ENCODE results near the gene MGAM2.

MGAM2 gene

DNA sequence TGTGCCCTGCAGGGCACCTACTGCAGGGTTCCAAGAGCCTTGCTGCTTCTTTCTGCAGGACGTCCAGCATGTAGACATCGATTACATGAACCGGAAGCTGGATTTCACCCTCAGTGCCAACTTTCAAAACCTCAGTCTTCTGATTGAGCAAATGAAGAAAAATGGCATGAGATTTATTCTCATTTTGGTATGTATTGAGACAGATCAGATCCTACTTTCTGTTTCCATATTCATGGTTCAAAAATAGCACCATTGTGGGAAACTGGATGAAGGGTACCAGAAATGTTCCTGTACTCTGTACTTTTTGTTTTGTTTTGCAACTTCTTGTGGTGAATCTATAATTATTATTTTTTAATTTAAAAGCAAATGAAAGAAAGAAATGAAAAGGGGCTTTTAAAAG is 64.1 kb downstream of the MGAM2 start:
- DNase-seq = no peak

DNA sequence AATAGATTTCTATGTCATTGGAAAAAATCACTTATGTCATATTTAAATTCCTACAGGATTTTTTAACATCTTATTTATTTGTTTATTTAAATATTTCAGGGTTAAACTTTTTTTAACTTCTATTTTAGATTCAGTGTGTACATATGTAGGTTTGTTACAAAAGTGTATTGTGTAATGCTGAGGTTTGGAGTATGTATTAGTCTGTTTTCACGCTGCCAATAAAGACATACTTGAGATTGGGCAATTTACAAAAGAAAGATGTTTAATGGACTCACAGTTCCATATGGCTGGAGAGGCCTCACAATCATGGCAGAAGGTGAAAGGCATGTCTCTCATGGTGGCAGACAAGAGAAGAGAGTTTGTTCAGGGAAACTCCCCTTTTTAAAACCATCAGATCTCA is 65.4 kb downstream of the MGAM2 start:
- DNase-seq = no peak

DNA sequence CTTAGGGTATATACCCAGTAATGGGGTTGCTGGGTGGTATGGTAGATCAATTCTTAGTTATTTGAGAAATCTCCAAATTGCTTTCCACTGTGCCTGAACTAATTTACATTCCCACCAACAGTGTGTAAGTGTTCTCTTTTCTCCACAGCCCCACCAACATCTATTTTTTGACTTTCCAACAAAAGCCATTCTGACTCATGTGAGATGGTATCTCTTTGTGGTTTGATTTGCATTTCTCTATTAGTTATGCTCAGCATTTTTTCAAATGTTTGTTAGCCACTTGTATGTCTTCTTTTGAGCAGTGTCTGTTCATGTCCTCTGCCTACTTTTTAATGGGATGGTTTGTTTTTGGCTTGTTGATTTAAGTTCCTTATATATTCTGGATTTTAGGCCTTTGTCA is 66.4 kb downstream of the MGAM2 start:
- DNase-seq = no peak

DNA sequence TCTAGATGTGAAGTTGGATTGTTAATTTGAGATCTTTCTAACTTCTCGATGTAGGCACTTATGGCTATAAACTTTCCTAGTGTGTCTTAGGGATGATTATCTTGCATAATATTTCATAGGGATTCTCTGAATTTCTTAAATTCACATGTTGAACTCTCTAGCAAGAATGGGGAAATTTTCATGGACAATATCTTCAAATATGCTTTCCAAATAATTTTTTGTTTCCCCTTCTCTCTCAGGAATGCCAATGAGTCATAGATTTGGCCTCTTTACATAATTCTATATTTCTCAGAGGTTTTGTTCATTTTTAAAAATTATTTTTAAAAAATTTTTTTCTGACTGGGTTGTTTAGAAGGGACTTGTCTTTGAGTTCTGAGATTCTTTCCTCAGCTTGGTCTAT is 68.9 kb downstream of the MGAM2 start:
- no peak for DNase-seq

DNA sequence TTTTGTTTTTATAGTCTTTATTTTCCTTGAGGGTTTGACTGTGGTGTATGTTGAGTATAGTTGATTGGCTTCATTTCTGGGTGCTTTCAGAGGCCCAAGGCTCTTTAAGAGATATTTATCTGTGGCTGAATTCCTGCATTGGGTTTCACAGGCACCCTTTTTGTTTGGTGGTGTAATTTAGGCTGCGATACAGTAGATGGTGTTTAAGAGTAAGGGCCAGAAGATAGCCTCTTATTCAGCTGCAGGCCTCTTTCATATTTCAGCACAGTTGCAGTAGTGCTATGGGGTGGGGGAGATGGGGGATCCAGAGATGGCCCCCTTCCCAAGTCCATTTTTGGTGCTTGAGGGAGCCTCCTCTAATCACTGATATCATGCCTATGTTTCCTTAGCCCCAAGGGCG is 69.7 kb downstream of the MGAM2 start:
- no peak for DNase-seq

DNA sequence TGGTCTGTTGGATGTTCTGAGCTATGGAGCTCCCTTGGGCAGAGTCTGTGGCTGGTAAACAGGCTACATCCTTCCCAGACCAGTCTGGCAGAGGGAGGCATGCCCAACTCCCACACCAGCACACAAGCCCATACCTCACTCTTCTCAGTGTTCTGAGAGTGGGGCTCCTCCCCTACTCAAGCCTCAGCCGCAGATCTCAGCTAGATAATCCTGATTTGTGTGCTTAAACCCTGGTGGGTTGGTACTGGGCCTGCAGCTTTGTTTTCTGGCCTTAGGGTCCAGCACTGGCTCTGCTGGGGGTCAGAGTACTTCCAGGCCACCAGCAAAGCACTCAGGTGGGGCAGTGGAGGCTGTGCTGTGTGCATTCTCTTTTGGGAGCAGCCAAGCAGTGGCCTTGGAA is 70.4 kb downstream of the MGAM2 start:
- DNase-seq = no peak

GRCh38 chr7:142185069-142185468 is 73.6 kb downstream of the MGAM2 start:
- no peak for DNase-seq

DNA sequence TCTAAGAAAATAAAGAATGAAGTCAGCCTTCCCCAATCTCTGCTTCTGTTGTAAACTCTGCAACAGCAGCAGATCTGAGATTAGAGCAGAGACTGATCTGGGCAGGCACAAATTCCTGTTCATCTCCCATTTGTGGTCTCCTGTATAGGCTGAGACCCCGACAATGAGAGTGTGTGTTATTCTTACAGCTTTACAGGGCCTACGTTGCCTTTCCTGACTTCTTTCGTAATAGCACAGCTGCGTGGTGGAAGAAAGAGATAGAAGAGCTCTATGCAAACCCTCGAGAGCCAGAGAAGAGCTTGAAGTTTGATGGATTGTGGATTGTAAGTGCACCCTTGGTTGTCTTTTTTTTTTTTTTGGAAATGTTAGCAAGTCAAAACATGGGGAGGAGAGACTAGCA is 74.3 kb downstream of the MGAM2 start:
- DNase-seq = no peak

GRCh38 chr7:142188154-142188553 is 76.6 kb downstream of the MGAM2 start:
- DNase-seq = no peak

DNA sequence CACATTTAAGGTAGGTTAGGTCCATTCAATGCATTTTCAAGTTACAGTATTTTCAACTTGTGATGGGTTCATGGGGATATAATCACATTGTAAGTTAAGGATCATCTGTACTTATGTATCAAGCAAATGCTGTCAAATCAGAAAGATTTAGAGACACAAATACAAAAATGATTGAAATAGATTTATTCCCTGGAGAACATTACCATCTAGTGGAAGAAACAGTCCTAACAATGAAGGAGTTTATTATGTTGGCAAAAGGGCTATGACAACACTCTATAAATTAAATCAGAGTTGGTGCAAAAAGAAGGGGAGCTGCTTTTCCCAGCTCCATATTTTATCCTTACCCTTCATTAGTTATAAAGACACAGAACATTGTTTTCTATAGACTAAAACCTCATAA is 77.3 kb downstream of the MGAM2 start:
- DNase-seq = no peak

GRCh38 chr7:142194201-142194600 is 82.7 kb downstream of the MGAM2 start:
- DNase-seq = no peak

GRCh38 chr7:142196066-142196840 is 84.7 kb downstream of the MGAM2 start:
- no peak for DNase-seq

- no peak for DNase-seq
Observed at GRCh38 chr7:142200206-142200605, 88.7 kb downstream of the MGAM2 start.

- DNase-seq = no peak
Observed at GRCh38 chr7:142228537-142229104, 117.1 kb downstream of the MGAM2 start.

GRCh38 chr7:142231716-142232115 is 120.2 kb downstream of the MGAM2 start:
- no peak for DNase-seq

DNA sequence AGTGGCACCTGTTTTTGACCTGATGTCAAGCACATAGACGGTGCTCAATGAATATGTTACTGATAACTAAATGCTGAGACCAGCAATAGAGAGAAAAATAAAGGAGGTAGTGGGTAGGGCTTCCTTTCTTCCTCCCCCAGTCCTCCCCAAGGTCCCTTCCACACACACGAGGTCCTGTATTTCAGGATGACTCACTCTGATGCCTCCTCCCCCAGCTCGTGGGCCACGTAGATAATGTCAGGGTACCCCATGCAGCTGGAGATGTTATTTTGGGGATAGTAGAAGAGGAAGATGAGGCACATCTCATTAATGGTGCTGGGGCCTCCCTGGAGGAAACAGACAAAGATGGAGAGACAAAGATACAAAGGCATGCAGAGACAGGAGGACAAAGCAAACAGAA is 129.0 kb downstream of the MGAM2 start:
- no peak for DNase-seq

- no peak for DNase-seq
Observed at GRCh38 chr7:142243823-142244222, 132.3 kb downstream of the MGAM2 start.

- DNase-seq = no peak
Observed at GRCh38 chr7:142248166-142249160, 136.9 kb downstream of the MGAM2 start.

- DNase-seq = no peak
Observed at GRCh38 chr7:142249918-142250317, 138.4 kb downstream of the MGAM2 start.

DNA sequence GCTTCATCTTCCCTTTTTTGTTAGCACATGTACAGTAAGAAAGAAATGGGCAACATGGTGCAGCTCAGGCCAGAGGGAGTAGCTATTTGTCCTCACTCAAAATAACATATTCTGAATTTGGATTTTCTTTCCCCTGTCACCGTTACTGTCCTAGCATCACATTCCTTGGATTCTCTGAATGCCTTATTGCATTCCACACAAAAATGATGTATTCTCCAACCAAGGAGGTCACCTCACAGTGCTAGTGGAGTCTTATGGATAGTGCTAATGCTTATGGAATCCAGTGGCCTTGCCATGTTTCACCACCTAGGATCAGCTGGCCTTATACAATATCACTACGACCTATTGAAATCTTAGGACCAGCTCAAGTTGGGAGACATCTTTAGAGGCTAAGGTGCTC is 139.2 kb downstream of the MGAM2 start:
- DNase-seq = no peak

- no peak for DNase-seq
Observed at GRCh38 chr7:142257958-142258357, 146.4 kb downstream of the MGAM2 start, which contains the start of gene PRSS58. PRSS58 (minus strand) TSS chr7:142258058; CDS start chr7:142257707, 351 bp downstream.

Measured in hypothalamus (tissue), 51 donors.